GM18505 (cell line): Measurements from ENCODE around the gene AKAP12.

ENCODE experiments used
- ATAC-seq: cut with Tn5 transposase; IDR thresholded peaks from one replicate; pipeline ENCODE4 v1.9.1; 2021; ENCODE audit not compliant: unreplicated experiment
- POLR2A ChIP-seq: IDR thresholded peaks from 4 replicates; pipeline ENCODE4 v1.6.1; 2011; ENCODE audit warnings: borderline replicate concordance; ENCODE audit not compliant: insufficient read depth, insufficient read length; ENCODE audit errors: extremely low read depth

Gene AKAP12

GRCh38 chr6:151243481-151243880 lies 3.7 kb downstream of the AKAP12 start:
- TF ChIP-seq POLR2A, result no peak
- ATAC-seq, result no peak

GRCh38 chr6:151247490-151247889 lies 7.7 kb downstream of the AKAP12 start:
- no peak for ATAC-seq
- TF ChIP-seq POLR2A, result no peak

GRCh38 chr6:151248295-151248694 lies 8.5 kb downstream of the AKAP12 start:
- no peak for TF ChIP-seq POLR2A
- ATAC-seq, result no peak

- ATAC-seq, result no peak
- TF ChIP-seq POLR2A, result no peak
Measured at GRCh38 chr6:151252634-151253033, 12.9 kb downstream of the AKAP12 start.

- TF ChIP-seq POLR2A, result no peak
- ATAC-seq, result no peak
Measured at GRCh38 chr6:151254451-151255081, 14.8 kb downstream of the AKAP12 start.

GRCh38 chr6:151255811-151256210 lies 16.0 kb downstream of the AKAP12 start:
- no peak for ATAC-seq
- TF ChIP-seq POLR2A, result no peak

- no peak for ATAC-seq
- no peak for TF ChIP-seq POLR2A
Measured at GRCh38 chr6:151257985-151258445, 18.2 kb downstream of the AKAP12 start.

- no peak for ATAC-seq
- TF ChIP-seq POLR2A, result no peak
Measured at GRCh38 chr6:151260205-151260604, 20.4 kb downstream of the AKAP12 start.

GRCh38 chr6:151263035-151263434 lies 23.3 kb downstream of the AKAP12 start:
- TF ChIP-seq POLR2A, result no peak
- ATAC-seq, result no peak

GRCh38 chr6:151263967-151264366 lies 24.2 kb downstream of the AKAP12 start:
- TF ChIP-seq POLR2A, result no peak
- no peak for ATAC-seq

GRCh38 chr6:151265282-151265681 lies 25.5 kb downstream of the AKAP12 start:
- TF ChIP-seq POLR2A, result no peak
- no peak for ATAC-seq

GRCh38 chr6:151269321-151269995 lies 29.7 kb downstream of the AKAP12 start:
- ATAC-seq, result no peak

GRCh38 chr6:151275121-151275520 lies 35.4 kb downstream of the AKAP12 start:
- TF ChIP-seq POLR2A, result no peak
- no peak for ATAC-seq

More at GRCh38 chr6:151269321-151269995, 29.7 kb downstream of the AKAP12 start:
- no peak for TF ChIP-seq POLR2A

- no peak for ATAC-seq
- TF ChIP-seq POLR2A, result no peak
Measured at GRCh38 chr6:151275566-151275965, 35.8 kb downstream of the AKAP12 start.

- TF ChIP-seq POLR2A, result no peak
Measured at GRCh38 chr6:151276112-151276740, 36.5 kb downstream of the AKAP12 start.

GRCh38 chr6:151279891-151280290 lies 40.1 kb downstream of the AKAP12 start:
- TF ChIP-seq POLR2A, result no peak
- no peak for ATAC-seq

More at GRCh38 chr6:151276112-151276740, 36.5 kb downstream of the AKAP12 start:
- ATAC-seq, result no peak
